ENCODE data around the gene LAX1. TPM values are rescaled to one million over a fixed set of nuclear protein-coding genes. Genes with fewer than 3 reads are reported as not detected.
A peak's percentile ranks its signal among the peaks of the same experiment; 100 is the strongest.

LAX1 gene
- total and polyA plus RNA-seq, 7 donors: 0.60 to 3.6 (median 0.95) TPM; not detected in 3

- Histone ChIP-seq H3K9me3 (no peaks in the 10 kb centered on the region), H3K36me3 (no peaks in the 10 kb centered on the region), H3K4me3 (no peak overlapping the region), H3K27me3 (no peaks in the 10 kb centered on the region), H3K4me1 (peaks cover 0 to 34% (median 22%) of the 10 kb centered on the region in 4 donors), H3K27ac (no peak overlapping the region)
- 96 to 97% methylated on average over 1 of the region's 1 CpG for WGBS, 2 donors
- no peak for TF ChIP-seq POLR2AphosphoS5 (IDR thresholded peaks at IDR 0.05)
- no peak for TF ChIP-seq EP300 (IDR thresholded peaks at IDR 0.05)
- TF ChIP-seq POLR2A (IDR thresholded peaks at IDR 0.05): no peak
- no peak for TF ChIP-seq CTCF (IDR thresholded peaks at IDR 0.05)
- intact Hi-C loops (cut with DNase I): no loop called here
- no peak for DNase-seq
These were observed 7.9 kb downstream of the LAX1 start for GRCh38 chr1:203772836-203773235.

DNA sequence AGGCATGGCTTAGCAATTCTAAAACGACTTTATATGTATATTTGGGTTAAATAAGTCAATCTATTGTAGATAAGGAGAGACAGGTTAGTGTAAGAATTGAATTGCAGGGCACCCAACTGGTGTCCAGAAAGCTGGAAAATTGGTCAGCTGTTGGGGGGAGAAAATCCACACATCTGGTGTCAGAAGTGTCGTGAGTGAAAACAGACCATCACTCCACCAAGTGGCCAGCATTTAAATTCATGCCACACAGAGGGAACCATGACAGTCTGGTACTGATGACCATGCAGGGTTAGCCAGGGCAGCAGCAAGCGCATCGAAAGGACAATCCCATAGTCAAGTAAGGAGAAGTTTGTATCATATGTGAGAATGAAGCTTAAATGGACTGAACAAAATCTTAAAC, 11.7 kb downstream of the LAX1 start:
- H3K9me3 ChIP-seq: no peaks in the 10 kb centered on the region
- DNase-seq: no peak
- no peaks in the 10 kb centered on the region for H3K27me3 ChIP-seq
- whole genome bisulfite sequencing, 2 donors: 57 to 77% methylated on average over 4 of the region's 4 CpGs
- no peaks in the 10 kb centered on the region for H3K36me3 ChIP-seq
- no peak for TF ChIP-seq EP300 (IDR thresholded peaks at IDR 0.05)
- TF ChIP-seq POLR2AphosphoS5 (IDR thresholded peaks at IDR 0.05): no peak
- TF ChIP-seq CTCF (IDR thresholded peaks at IDR 0.05): no peak
- no peak for TF ChIP-seq POLR2A (IDR thresholded peaks at IDR 0.05)
- no peak overlapping the region for H3K4me3 ChIP-seq
- H3K27ac ChIP-seq: no peak overlapping the region
- intact Hi-C loops (cut with DNase I): no loop called here
- peaks cover 0 to 8% (median 3%) of the 10 kb centered on the region in 4 donors for H3K4me1 ChIP-seq

GRCh38 chr1:203777596-203777995, 12.6 kb downstream of the LAX1 start:
- Histone ChIP-seq H3K27ac (no peak overlapping the region), H3K4me3 (no peak overlapping the region), H3K27me3 (no peaks in the 10 kb centered on the region), H3K4me1 (no peaks in the 10 kb centered on the region), H3K36me3 (no peaks in the 10 kb centered on the region), H3K9me3 (no peaks in the 10 kb centered on the region)
- DNase-seq: peak; percentile 10
- TF ChIP-seq POLR2A (IDR thresholded peaks at IDR 0.05) (no peak), POLR2AphosphoS5 (IDR thresholded peaks at IDR 0.05) (no peak), CTCF (IDR thresholded peaks at IDR 0.05) (no peak), EP300 (IDR thresholded peaks at IDR 0.05) (no peak)
- intact Hi-C loops (cut with DNase I): no loop called here
- 83 to 85% methylated on average over 3 of the region's 3 CpGs for WGBS, 2 donors

- TF ChIP-seq CTCF (IDR thresholded peaks at IDR 0.05): no peak
- TF ChIP-seq EP300 (IDR thresholded peaks at IDR 0.05): no peak
- no peak for TF ChIP-seq POLR2AphosphoS5 (IDR thresholded peaks at IDR 0.05)
- no peak for TF ChIP-seq POLR2A (IDR thresholded peaks at IDR 0.05)
- WGBS, 2 donors: 59 to 85% methylated on average over 3 of the region's 3 CpGs
- Histone ChIP-seq H3K9me3 (no peaks in the 10 kb centered on the region), H3K4me3 (no peak overlapping the region), H3K27me3 (no peaks in the 10 kb centered on the region), H3K4me1 (no peaks in the 10 kb centered on the region), H3K36me3 (no peaks in the 10 kb centered on the region), H3K27ac (no peak overlapping the region)
- intact Hi-C loops (cut with DNase I): no loop called here
- peak; percentile 4 for DNase-seq
These were observed 13.2 kb downstream of the LAX1 start for GRCh38 chr1:203778146-203778545.

DNA sequence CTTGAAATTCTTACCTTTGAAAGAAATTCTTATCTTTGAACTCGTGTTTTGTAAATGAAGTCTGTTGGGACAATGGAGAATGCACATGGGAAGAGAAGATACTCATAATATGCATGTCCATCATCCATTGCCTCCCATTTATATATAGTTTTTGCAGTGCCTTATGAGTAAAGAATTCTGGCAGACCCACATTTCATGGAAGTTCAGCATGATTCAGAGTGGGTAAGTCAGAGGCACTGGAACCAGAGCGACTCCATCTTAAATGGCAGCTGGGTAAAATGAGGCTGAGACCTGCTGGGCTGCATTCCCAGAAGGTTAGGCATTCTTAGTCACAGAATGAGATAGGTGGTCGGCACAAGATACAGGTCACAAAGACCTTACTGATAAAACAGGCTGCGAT, 13.8 kb downstream of the LAX1 start:
- DNase-seq: peak; percentile 11
- H3K27ac ChIP-seq: no peak overlapping the region
- H3K4me1 ChIP-seq: no peaks in the 10 kb centered on the region
- H3K27me3 ChIP-seq: no peaks in the 10 kb centered on the region
- no peaks in the 10 kb centered on the region for H3K9me3 ChIP-seq
- 93 to 97% methylated on average over 4 of the region's 4 CpGs for WGBS, 2 donors
- no peaks in the 10 kb centered on the region for H3K36me3 ChIP-seq
- no peak overlapping the region for H3K4me3 ChIP-seq
- TF ChIP-seq POLR2A (IDR thresholded peaks at IDR 0.05) (no peak), POLR2AphosphoS5 (IDR thresholded peaks at IDR 0.05) (no peak)
- intact Hi-C loops (cut with DNase I): no loop called here

All from sigmoid colon (tissue), 7 donors.